ENCODE data around the gene NDUFB3.

- TF ChIP-seq GATA3 (IDR thresholded peaks at IDR 0.05; ENCODE audit: low read depth, low read length) (no peak), GATA2 (IDR thresholded peaks at IDR 0.05; ENCODE audit: low read depth, low read length) (no peak)
Measured at GRCh38 chr2:201128033-201128432, 56.2 kb downstream of the NDUFB3 start.
